Right kidney (tissue), 1 donor: ENCODE measurements around the gene SARDH.

Experiments used
- DNase-seq: peaks from one replicate; pipeline ENCODE4 v3.0.0-alpha.2; 2016

The SARDH gene

GRCh38 chr9:133733421-133733795, 4.7 kb downstream of the SARDH start:
- no peak for DNase-seq

GRCh38 chr9:133732639-133733408, 5.3 kb downstream of the SARDH start:
- DNase-seq: no peak

- DNase-seq: no peak
Observed at GRCh38 chr9:133731876-133732638, 6.1 kb downstream of the SARDH start.

- no peak for DNase-seq
Observed at GRCh38 chr9:133730994-133731715, 7.0 kb downstream of the SARDH start.

- no peak for DNase-seq
Observed at GRCh38 chr9:133729617-133730281, 8.4 kb downstream of the SARDH start.

GRCh38 chr9:133728856-133729616, 9.1 kb downstream of the SARDH start:
- DNase-seq: no peak

DNA sequence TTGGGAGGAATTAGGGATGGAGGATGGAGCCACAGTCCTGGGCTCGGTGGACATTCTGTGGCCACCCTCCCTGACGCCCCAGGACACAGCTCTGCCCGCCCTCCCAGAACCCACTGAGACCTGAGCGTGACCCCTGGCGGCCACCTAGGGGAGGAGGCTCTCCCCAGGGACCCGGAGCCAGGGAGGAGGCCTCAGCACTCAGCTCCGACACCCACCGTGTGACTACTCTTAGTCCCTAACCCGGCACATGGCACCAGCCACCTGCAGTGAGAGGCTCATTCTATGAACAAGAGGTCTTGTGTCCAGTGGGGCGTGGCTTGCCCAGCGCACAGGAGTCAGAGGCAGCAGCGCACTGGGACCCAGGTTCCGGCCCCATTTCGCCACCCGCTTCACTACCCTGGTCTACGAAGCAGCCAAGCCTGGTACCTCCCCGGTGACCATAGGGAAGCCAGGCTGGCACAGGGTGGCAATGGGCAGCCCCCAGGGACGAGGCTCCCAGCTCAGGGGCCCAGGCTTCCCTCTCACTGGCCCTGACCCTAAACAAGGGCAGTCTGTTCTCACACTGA, 10.2 kb downstream of the SARDH start:
- DNase-seq: no peak

GRCh38 chr9:133727277-133727875, 10.8 kb downstream of the SARDH start:
- DNase-seq: no peak

- DNase-seq: no peak
Observed at GRCh38 chr9:133726401-133727276, 11.5 kb downstream of the SARDH start.

GRCh38 chr9:133725886-133726285, 12.3 kb downstream of the SARDH start:
- no peak for DNase-seq

DNA sequence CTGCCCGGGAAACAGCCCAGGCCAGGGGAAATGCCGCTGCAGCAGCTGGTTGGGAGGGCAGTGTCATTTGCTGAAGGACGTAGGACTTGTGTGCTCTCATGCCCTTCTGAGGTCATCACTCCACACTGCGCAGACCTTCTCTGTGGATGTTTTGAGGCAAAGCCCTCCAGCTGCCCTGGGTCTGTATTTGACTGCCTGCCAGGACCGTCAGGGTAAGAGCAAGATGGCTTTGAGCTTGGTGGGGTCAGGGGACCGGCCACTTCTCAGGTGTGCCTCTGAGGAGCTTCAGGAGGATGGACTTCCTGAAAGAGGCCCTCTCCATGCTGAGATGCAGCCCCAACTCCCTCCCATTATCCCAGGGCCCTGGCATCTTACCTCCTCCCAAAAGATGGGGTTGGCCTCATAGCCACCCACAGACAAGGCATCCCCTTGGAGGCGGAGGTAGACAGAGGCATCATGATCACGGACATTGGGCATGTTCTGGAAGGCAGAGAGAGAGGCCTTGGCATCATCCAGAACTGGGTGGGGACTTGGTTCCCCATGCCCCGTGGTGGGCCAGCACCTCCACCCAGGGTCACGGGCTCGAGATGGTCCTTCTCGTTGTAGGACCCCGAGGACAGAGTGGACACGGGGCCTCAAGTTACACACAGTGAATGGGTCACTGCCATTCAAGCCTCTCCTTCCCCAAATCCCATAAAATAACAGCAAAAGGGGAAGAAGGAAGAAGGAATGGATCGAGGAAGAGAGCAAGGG, 19.4 kb downstream of the SARDH start:
- DNase-seq: no peak

GRCh38 chr9:133717113-133718031, 20.8 kb downstream of the SARDH start:
- no peak for DNase-seq

DNA sequence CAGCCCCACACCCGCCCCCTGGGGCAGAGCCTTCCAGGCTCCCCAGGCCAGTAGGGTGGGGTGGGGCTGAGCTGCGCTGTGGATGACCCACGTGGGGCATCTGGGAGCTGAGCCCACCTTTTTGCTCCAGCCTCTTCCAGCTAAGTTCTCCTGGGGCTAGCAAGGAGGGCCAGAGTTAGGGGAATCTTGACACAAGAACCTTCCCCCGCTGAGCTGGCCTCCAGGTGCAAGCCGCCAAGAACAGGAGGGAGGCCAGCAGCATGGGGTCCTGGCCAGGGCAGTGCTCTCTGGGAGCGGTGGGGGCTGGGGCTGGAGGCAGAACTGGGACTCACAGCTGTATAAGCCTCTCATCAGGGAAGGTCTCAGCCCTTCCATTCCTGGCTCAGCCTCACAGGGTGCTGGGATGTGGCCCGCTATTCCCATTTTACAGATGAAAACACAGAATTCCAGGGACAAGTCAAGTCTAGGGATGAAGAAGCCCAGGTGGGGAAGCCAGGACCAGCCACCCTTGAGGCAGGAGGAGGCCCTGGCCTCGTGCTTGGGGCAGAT, 21.5 kb downstream of the SARDH start:
- DNase-seq: no peak

DNA sequence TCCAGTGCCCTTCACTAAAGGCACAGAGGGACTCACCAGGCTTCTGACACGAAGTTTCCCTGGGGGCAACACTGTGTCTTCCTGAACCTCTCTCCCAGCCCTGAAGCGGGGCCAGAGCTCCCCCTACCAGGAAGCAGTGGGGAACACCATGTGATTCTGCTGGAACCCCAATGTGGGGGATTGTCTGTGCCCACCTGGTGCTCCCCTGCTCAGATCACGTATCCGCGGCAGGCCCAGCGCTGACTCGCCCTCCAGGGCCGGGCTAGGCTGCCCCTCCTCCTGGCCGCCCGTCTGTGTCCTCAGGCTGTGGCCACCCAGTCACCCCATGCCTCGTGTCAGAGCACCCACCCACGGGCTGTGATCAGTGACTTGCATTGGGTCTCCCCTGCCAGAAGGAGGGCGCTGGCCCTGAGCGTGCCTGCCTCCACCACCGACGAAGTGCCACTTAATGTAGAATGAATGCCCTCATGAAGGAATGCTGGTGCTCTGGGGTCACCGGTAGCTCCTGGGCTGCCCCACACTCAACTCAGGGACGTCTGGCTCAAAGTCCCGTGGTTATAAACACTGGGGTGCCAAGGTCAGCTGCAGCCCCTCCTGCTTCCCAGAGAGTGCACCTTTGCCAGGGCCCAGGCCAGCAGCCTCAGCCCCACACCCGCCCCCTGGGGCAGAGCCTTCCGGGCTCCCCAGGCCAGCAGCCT, 22.1 kb downstream of the SARDH start:
- no peak for DNase-seq

- no peak for DNase-seq
Observed at GRCh38 chr9:133715295-133715865, 22.8 kb downstream of the SARDH start.

GRCh38 chr9:133714606-133715294, 23.4 kb downstream of the SARDH start:
- no peak for DNase-seq
